ENCODE measurements around the gene SUSD3. TPM values are rescaled to one million over a fixed set of nuclear protein-coding genes. Genes with fewer than 3 reads are reported as not detected.

SUSD3 gene
- total and polyA plus RNA-seq, 2 donors (not counting 3 experiments of a cell fraction or from before 2014, with no cell fraction given) = not detected

GRCh38 chr9:93087971-93088655 lies 29.6 kb downstream of the SUSD3 start:
- ChIA-PET CTCF (interaction anchor here (1.2 kb wide), 1 partner anchor 21 kb away, joined by 4 read pairs; no protein-coding TSS in a partner anchor), POLR2A (no interaction called here)
- BruUV-seq (replicated peaks) = no TSS peak
- DNase-seq (ENCODE audit: low read depth, low spot score) (no peak), FAIRE-seq (no peak)
- Histone ChIP-seq H3K79me2 (ENCODE audit: control insufficient read depth, insufficient read depth, low read length) (no peaks in the 10 kb centered on the region), H3K4me3 (replicated peaks in 1 of 3; ENCODE audit: insufficient read depth in 1 of 3, low read depth in 1 of 3, low read length in 3 of 3) (no peak overlapping the region), H2AFZ (ENCODE audit: low read depth, low read length) (no peak overlapping the region), H3K27me3 (ENCODE audit: control insufficient read depth in 2 of 2, insufficient read depth in 2 of 2, low read length in 2 of 2) (no peaks in the 10 kb centered on the region), H3K36me3 (ENCODE audit: control insufficient read depth in 2 of 2, extremely low read depth in 1 of 2, insufficient read depth in 2 of 2, low read length in 2 of 2) (no peaks in the 10 kb centered on the region), H3K27ac (ENCODE audit: insufficient read depth, low read depth, low read length) (no peak overlapping the region), H3K4me1 (ENCODE audit: control insufficient read depth, extremely low read depth, insufficient read depth, low read length) (no peaks in the 10 kb centered on the region), H3K9ac (replicated peaks; ENCODE audit: extremely low read depth, insufficient read depth, low read length) (no peak overlapping the region), H3K9me1 (replicated peaks; ENCODE audit: control insufficient read depth, extremely low read depth, insufficient read depth, low read length) (no peaks in the 10 kb centered on the region), H3K4me2 (ENCODE audit: insufficient read depth, low read length) (no peak overlapping the region), H3K9me3 (replicated peaks; ENCODE audit: control insufficient read depth, insufficient read depth, low read length) (no peaks in the 10 kb centered on the region), H4K20me1 (replicated peaks; ENCODE audit: control insufficient read depth, extremely low read depth, insufficient read depth, low read length) (no peaks in the 10 kb centered on the region)
- dilution Hi-C loops (cut with MboI; ENCODE audit: extremely low pct_ligation_motif_present, low sequenced_read_pairs) (no loop called here), intact Hi-C loops (cut with micrococcal nuclease) (no loop called here)
- no peak for TF ChIP-seq MAX (IDR thresholded peaks at IDR 0.05; ENCODE audit: insufficient read depth, insufficient read length)
- no peak for TF ChIP-seq POLR2A (IDR thresholded peaks at IDR 0.05; ENCODE audit: low read depth, low read length)
- TF ChIP-seq MYC (IDR thresholded peaks at IDR 0.05; ENCODE audit: low read depth, low read length) = no peak
- no peak for TF ChIP-seq JUN (IDR thresholded peaks at IDR 0.05; ENCODE audit: borderline replicate concordance, insufficient read depth, insufficient read length, low read depth)
- no peak for TF ChIP-seq EZH2 (IDR thresholded peaks at IDR 0.05; ENCODE audit: borderline replicate concordance, low read depth, low read length, severe bottlenecking)
- TF ChIP-seq FOS (IDR thresholded peaks at IDR 0.05; ENCODE audit: borderline replicate concordance, insufficient read depth, low read length) = no peak
- TF ChIP-seq CTCF (IDR thresholded peaks at IDR 0.05; ENCODE audit: extremely low read depth in 1 of 2, insufficient read depth in 1 of 2, low read depth in 1 of 2, low read length in 2 of 2) = no peak
- no peak for TF ChIP-seq POLR2AphosphoS5 (IDR thresholded peaks at IDR 0.05; ENCODE audit: insufficient read depth, low read depth, low read length)
- no peak for TF ChIP-seq GATA2 (IDR thresholded peaks at IDR 0.05; ENCODE audit: insufficient read depth, insufficient read length, low read depth, low read length)

Data from endothelial cell of umbilical vein (primary cell).